Peyer's patch (tissue), 4 donors: Measurements from ENCODE around the gene UVSSA.

ENCODE experiments used
- POLR2A ChIP-seq, 2 donors: fragments of 450-650 bp; IDR thresholded peaks; one replicate each; pipeline ENCODE4 v1.5.1; 2017; ENCODE audit warnings: antibody characterized with exemption in 2 of 2, mild to moderate bottlenecking in 2 of 2, moderate library complexity in 2 of 2
- TF ChIP-seq, protein P1 (sequence below), 6 experiments: fragments of 450-650 bp in 4 of 6; fragments of 200-600 bp in 2 of 6; sonication (generic) in 1 of 6; IDR thresholded peaks; one replicate each; pipeline ENCODE4 v1.5.1; 2017 to 2019; ENCODE audit warnings: antibody characterized with exemption in 6 of 6, mild to moderate bottlenecking in 3 of 6, moderate library complexity in 1 of 6

DNA sequence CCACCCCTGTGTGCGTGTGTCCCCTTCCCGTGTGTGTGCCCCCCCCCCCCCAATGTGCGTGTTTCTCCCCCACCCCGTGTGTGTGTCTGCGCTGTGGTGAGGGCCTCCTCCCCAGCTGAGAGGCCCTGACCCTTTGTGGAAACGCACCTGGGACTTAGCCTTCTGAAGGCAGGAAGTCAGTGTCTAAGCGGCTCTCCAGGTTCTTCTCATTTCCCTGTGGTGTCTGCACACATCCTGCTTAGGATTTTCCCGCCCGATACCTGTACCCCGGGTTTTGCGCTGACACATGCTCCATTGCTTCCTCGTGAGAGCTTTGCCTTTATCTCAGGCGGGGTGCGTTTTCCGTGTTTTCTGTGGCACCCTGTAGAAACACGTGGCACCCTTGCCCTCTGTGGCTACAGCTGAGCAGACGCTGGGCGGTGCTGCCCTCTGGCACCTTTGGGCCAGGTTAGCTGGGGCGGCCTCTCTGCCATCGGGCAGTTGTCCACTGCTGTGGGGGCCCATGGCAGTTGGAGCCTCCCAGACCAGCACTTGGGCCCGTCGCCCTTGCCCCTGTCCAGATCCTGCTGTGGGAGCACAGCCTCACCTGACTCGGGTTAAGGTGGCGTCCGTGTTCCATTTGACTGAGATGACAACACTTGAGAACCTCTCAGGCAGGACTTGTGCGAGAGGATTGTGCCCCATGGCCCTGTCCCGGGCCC, 31.0 kb upstream of the UVSSA start:
- TF ChIP-seq, protein P1, sequence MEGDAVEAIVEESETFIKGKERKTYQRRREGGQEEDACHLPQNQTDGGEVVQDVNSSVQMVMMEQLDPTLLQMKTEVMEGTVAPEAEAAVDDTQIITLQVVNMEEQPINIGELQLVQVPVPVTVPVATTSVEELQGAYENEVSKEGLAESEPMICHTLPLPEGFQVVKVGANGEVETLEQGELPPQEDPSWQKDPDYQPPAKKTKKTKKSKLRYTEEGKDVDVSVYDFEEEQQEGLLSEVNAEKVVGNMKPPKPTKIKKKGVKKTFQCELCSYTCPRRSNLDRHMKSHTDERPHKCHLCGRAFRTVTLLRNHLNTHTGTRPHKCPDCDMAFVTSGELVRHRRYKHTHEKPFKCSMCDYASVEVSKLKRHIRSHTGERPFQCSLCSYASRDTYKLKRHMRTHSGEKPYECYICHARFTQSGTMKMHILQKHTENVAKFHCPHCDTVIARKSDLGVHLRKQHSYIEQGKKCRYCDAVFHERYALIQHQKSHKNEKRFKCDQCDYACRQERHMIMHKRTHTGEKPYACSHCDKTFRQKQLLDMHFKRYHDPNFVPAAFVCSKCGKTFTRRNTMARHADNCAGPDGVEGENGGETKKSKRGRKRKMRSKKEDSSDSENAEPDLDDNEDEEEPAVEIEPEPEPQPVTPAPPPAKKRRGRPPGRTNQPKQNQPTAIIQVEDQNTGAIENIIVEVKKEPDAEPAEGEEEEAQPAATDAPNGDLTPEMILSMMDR (IDR thresholded peaks at IDR 0.05), result no peak
- no peak for TF ChIP-seq POLR2A (IDR thresholded peaks at IDR 0.05)
